GM12865 (cell line): ENCODE results near the gene EFEMP1.
A peak's percentile ranks its signal among the peaks of the same experiment; 100 is the strongest.

Experiments
- DNase-seq: peaks from one replicate; pipeline ENCODE4 v3.0.0; 2010; ENCODE audit warnings: low read depth
- H3K4me3 ChIP-seq: 2 replicates; pipeline ENCODE4 v1.5.1; 2011; ENCODE audit warnings: mild to moderate bottlenecking, low read depth, low read length, control low read depth
- CTCF ChIP-seq: IDR thresholded peaks from 2 replicates; pipeline ENCODE4 v1.5.1; 2011; ENCODE audit warnings: low read length, control low read depth, low read depth, inconsistent platforms; ENCODE audit not compliant: insufficient read depth; ENCODE audit errors: missing control alignments

The EFEMP1 gene

DNA sequence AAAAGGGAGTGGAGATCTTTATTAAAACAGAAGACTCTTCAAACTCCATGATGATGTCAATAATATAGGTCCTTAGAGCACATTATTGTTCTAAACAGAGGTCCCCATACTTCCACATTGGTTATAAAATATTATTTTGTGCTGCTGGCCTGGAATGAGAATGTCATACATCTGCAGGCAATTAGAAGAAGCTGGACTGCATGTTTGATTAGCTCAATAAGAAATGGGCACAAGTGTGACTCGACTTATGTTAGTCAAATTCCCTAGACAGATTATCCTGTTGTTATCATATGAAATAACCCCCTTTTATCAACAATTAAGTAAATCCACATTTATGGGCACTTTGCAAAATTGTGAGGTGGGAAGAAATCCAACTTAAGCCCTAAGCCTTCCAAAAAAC lies 8.8 kb downstream of the EFEMP1 start:
- no peak for TF ChIP-seq CTCF
- DNase-seq, result no peak
- H3K4me3 ChIP-seq, result no peak overlapping the region

GRCh38 chr2:55912926-55913325 lies 10.7 kb downstream of the EFEMP1 start:
- H3K4me3 ChIP-seq, result no peak overlapping the region
- TF ChIP-seq CTCF, result no peak
- DNase-seq, result no peak

GRCh38 chr2:55910077-55910476 lies 13.5 kb downstream of the EFEMP1 start:
- TF ChIP-seq CTCF, result no peak
- no peak for DNase-seq
- H3K4me3 ChIP-seq, result no peak overlapping the region

GRCh38 chr2:55907686-55908085 lies 15.9 kb downstream of the EFEMP1 start:
- no peak for TF ChIP-seq CTCF
- no peak for DNase-seq

DNA sequence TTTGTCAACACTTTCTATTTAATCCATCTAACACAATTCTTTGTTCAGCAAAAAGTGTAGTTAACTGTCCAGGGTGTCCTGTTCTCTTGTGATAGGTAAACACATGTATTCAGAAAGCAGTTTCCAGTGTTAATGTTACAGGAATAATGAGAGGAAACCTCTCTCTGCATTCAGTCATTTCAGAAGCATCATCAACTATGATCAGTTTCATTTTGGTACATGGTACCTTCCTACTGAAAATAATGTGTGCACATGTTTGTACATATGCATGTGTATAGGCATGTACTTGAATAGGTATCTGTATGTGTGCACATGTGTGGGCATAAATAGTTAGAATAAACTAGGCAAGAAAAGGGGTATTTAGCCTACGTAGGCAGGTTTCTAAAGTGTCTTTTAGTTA lies 16.6 kb downstream of the EFEMP1 start:
- no peak for TF ChIP-seq CTCF
- peak; percentile 23 for DNase-seq
- no peak overlapping the region for H3K4me3 ChIP-seq

More at GRCh38 chr2:55907686-55908085, 15.9 kb downstream of the EFEMP1 start:
- no peak overlapping the region for H3K4me3 ChIP-seq

GRCh38 chr2:55903727-55904126 lies 19.9 kb downstream of the EFEMP1 start:
- no peak overlapping the region for H3K4me3 ChIP-seq
- DNase-seq, result no peak
- TF ChIP-seq CTCF, result no peak

- no peak for DNase-seq
- H3K4me3 ChIP-seq, result no peak overlapping the region
- no peak for TF ChIP-seq CTCF
Measured at GRCh38 chr2:55902971-55903370, 20.6 kb downstream of the EFEMP1 start.
